ENCODE measurements around the gene AARS2. TPM values are rescaled to one million over a fixed set of nuclear protein-coding genes. Genes with fewer than 3 reads are reported as not detected.

AARS2 gene
- total and polyA plus RNA-seq, 9 of the 15 experiments (the other 6 are each of a cell fraction or from before 2014, with no cell fraction given) = 0.97 to 34.0 (median 18.3) TPM

- TF ChIP-seq ILK (tag; IDR thresholded peaks at IDR 0.05; ENCODE audit: borderline replicate concordance, low read depth) = no peak
- TF ChIP-seq KDM5B (IDR thresholded peaks at IDR 0.05; ENCODE audit: insufficient replicate concordance, low read depth, low read length) = peak; percentile 14
- no peak for TF ChIP-seq TAF9B (IDR thresholded peaks at IDR 0.05; ENCODE audit: partially characterized antibody)
- TF ChIP-seq FOXK1 (CRISPR knock-in tag; IDR thresholded peaks at IDR 0.05; ENCODE audit: borderline replicate concordance) = no peak
- peak; percentile 42 for TF ChIP-seq POLR2A (conservative IDR thresholded peaks at IDR 0.05)
- TF ChIP-seq ZFX (CRISPR knock-in tag; IDR thresholded peaks at IDR 0.05) = peak; percentile 38; the same call in 1 of the 2 replicates
- no peak for TF ChIP-seq BRCA1 (IDR thresholded peaks at IDR 0.05)
- no peak for TF ChIP-seq BRCA1 (CRISPR knock-in tag; IDR thresholded peaks at IDR 0.05)
- peak; percentile 21; the same call in 1 of the 2 replicates for TF ChIP-seq ATF7 (IDR thresholded peaks at IDR 0.05)
- no peak for TF ChIP-seq E2F3 (CRISPR knock-in tag; IDR thresholded peaks at IDR 0.05)
- TF ChIP-seq SRSF1 (IDR thresholded peaks at IDR 0.05; ENCODE audit: low read depth, low read length) = no peak
- no peak for TF ChIP-seq POLR2AphosphoS2 (IDR thresholded peaks at IDR 0.05; ENCODE audit: low read length)
- TF ChIP-seq EP300 (IDR thresholded peaks at IDR 0.05; ENCODE audit: low read length) = no peak
- TF ChIP-seq CEBPG (CRISPR knock-in tag; IDR thresholded peaks at IDR 0.05) = 0 out of 2 replicates have a peak, but pooled peaks have one; percentile 26
- peak in 1 of 2 experiments; percentile 17; a peak in 1 of 4 replicates for TF ChIP-seq CEBPG (tag; conservative IDR thresholded peaks at IDR 0.05 in 1 of 2, IDR thresholded peaks at IDR 0.05 in 1 of 2)
- no peak for TF ChIP-seq ZEB2 (IDR thresholded peaks at IDR 0.05)
- no peak for TF ChIP-seq DIDO1 (tag; IDR thresholded peaks at IDR 0.05; ENCODE audit: low read depth)
- no peak for TF ChIP-seq ZNF184 (CRISPR knock-in tag; IDR thresholded peaks at IDR 0.05)
- no peak for TF ChIP-seq PREB (CRISPR knock-in tag; IDR thresholded peaks at IDR 0.05)
- TF ChIP-seq PTTG1 (tag; IDR thresholded peaks at IDR 0.05; ENCODE audit: low read depth) = no peak
- TF ChIP-seq ZBTB1 (CRISPR knock-in tag; IDR thresholded peaks at IDR 0.05; ENCODE audit: borderline replicate concordance, low read depth) = no peak
- no peak for TF ChIP-seq ZNF146 (CRISPR knock-in tag; IDR thresholded peaks at IDR 0.05; ENCODE audit: unreplicated experiment)
- TF ChIP-seq E2F4 (CRISPR knock-in tag; IDR thresholded peaks at IDR 0.05; ENCODE audit: low read depth) = no peak
- no peak for TF ChIP-seq TCF7L2 (IDR thresholded peaks at IDR 0.05; ENCODE audit: low read depth, low read length)
- 0 out of 2 replicates have a peak, but pooled peaks have one; percentile 27 for TF ChIP-seq GABPB1 (CRISPR knock-in tag; IDR thresholded peaks at IDR 0.05)
- no peak for TF ChIP-seq ATF6 (CRISPR knock-in tag; IDR thresholded peaks at IDR 0.05)
- TF ChIP-seq LCOR (CRISPR knock-in tag; IDR thresholded peaks at IDR 0.05) = no peak
- TF ChIP-seq SOX6 (IDR thresholded peaks at IDR 0.05) = no peak
These were observed 63.0 kb downstream of the AARS2 start (continued) for GRCh38 chr6:44250067-44250717.
